Upper lobe of right lung (tissue), 1 donor: ENCODE measurements around the gene DKK3. TPM values are rescaled to one million over a fixed set of nuclear protein-coding genes. Genes with fewer than 3 reads are reported as not detected.

Experiments used
- ATAC-seq: fragments of 200-7000 bp; cut with Tn5 transposase; one replicate; pipeline ENCODE4 v1.9.1; 2020; ENCODE audit warnings: mild to moderate bottlenecking, moderate library complexity
- DNase-seq: peaks from one replicate; pipeline ENCODE4 v3.0.0-alpha.2; 2020
- H3K27ac ChIP-seq: fragments of 200-600 bp; one replicate; pipeline ENCODE4 v1.8.0; 2022
- H3K27me3 ChIP-seq: fragments of 200-600 bp; one replicate; pipeline ENCODE4 v1.8.0; 2022; ENCODE audit warnings: mild to moderate bottlenecking
- H3K36me3 ChIP-seq: fragments of 200-600 bp; one replicate; pipeline ENCODE4 v1.8.0; 2022
- H3K4me1 ChIP-seq: fragments of 200-600 bp; one replicate; pipeline ENCODE4 v1.8.0; 2022
- H3K4me3 ChIP-seq: fragments of 200-600 bp; one replicate; pipeline ENCODE4 v1.8.0; 2022; ENCODE audit warnings: mild to moderate bottlenecking
- H3K9me3 ChIP-seq: fragments of 200-600 bp; one replicate; pipeline ENCODE4 v1.8.0; 2022
- intact Hi-C: fragments of 100-400 bp; cut with DNase I; formaldehyde crosslinking; loops from one replicate; pipeline ENCODE4 v1.11.0; 2022
- total RNA-seq: library from RNA; stranded (reverse); fragmentation: NEBNext Ultra II Directional; extraction: Animal tissue kit (Norgen Biotek cat#: 25700); gene quantifications from one replicate; pipeline ENCODE4 v1.2.1, GENCODE V29; 2021
- TF ChIP-seq, protein P1 (sequence below): fragments of 200-600 bp; IDR thresholded peaks from one replicate; pipeline ENCODE4 v1.8.0; 2022; ENCODE audit warnings: antibody characterized with exemption
- donor health status: DM: no; HTN: yes; CAD: no; lungs with severe emphysema.

The DKK3 gene
- total RNA-seq, 1 donor from 2014 or later = 217 TPM

DNA sequence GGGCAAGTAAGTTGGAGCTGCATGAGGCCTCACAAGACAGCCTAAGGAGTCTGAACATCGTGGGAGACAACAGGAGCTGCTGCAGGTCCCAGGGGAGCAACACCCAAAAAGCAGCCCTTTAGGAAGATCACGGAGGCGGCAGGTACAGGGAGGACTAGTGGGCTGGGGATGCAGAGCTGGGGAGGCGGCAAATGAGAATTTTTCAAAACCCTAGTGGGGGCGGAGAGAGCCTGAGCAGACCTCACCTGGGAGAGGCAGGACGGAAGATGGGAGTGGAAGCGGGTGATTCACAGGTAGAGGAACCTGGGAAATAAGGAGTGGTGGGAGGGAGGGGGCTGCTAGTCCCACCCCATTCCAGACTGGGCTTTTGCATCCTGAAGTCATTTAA lies 42.1 kb downstream of the DKK3 start:
- no peak for ATAC-seq
- no peak overlapping the region for H3K4me3 ChIP-seq
- no peak for DNase-seq
- no peaks in the 10 kb centered on the region for H3K4me1 ChIP-seq
- TF ChIP-seq, protein P1, sequence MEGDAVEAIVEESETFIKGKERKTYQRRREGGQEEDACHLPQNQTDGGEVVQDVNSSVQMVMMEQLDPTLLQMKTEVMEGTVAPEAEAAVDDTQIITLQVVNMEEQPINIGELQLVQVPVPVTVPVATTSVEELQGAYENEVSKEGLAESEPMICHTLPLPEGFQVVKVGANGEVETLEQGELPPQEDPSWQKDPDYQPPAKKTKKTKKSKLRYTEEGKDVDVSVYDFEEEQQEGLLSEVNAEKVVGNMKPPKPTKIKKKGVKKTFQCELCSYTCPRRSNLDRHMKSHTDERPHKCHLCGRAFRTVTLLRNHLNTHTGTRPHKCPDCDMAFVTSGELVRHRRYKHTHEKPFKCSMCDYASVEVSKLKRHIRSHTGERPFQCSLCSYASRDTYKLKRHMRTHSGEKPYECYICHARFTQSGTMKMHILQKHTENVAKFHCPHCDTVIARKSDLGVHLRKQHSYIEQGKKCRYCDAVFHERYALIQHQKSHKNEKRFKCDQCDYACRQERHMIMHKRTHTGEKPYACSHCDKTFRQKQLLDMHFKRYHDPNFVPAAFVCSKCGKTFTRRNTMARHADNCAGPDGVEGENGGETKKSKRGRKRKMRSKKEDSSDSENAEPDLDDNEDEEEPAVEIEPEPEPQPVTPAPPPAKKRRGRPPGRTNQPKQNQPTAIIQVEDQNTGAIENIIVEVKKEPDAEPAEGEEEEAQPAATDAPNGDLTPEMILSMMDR = no peak
- no peaks in the 10 kb centered on the region for H3K9me3 ChIP-seq
- H3K27ac ChIP-seq = no peak overlapping the region
- no peaks in the 10 kb centered on the region for H3K36me3 ChIP-seq
- intact Hi-C loops = no loop called here
- H3K27me3 ChIP-seq = no peaks in the 10 kb centered on the region

GRCh38 chr11:11965656-11966353 lies 42.6 kb downstream of the DKK3 start:
- no peaks in the 10 kb centered on the region for H3K9me3 ChIP-seq
- DNase-seq = no peak
- no peaks in the 10 kb centered on the region for H3K4me1 ChIP-seq
- no peaks in the 10 kb centered on the region for H3K36me3 ChIP-seq
- intact Hi-C loops = no loop called here
- TF ChIP-seq, protein P1 = no peak
- H3K27ac ChIP-seq = no peak overlapping the region
- H3K27me3 ChIP-seq = no peaks in the 10 kb centered on the region
- no peak overlapping the region for H3K4me3 ChIP-seq
- ATAC-seq = no peak

GRCh38 chr11:11965192-11965591 lies 43.2 kb downstream of the DKK3 start:
- Histone ChIP-seq H3K27ac (no peak overlapping the region), H3K4me3 (no peak overlapping the region), H3K9me3 (no peaks in the 10 kb centered on the region), H3K36me3 (no peaks in the 10 kb centered on the region), H3K27me3 (no peaks in the 10 kb centered on the region), H3K4me1 (peaks cover 4% of the 10 kb centered on the region)
- no peak for DNase-seq
- TF ChIP-seq, protein P1 = no peak
- ATAC-seq = no peak
- intact Hi-C loops = no loop called here

DNA sequence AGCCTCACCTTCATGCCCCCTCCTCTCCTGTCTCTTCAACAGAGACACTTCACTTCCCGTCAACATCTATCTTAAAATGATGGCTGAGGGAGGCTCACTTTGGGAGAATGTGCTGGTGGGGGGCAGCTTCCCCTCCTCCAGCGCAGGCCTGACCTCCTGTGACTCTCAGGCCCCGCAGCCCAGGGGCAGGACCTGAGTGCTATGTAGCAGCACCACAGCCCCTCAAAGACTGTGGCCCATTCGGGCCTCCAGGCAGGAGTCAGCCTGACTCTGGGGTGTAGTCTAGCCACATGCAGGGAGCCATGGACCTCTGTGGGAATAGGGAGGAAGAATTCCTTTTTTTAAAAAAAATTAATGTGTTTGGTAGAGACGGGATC lies 43.7 kb downstream of the DKK3 start:
- DNase-seq (no peak), ATAC-seq (no peak)

GRCh38 chr11:11963842-11964773 lies 44.3 kb downstream of the DKK3 start:
- intact Hi-C loops = no loop called here
- H3K4me1 ChIP-seq = peaks cover 4% of the 10 kb centered on the region
- no peaks in the 10 kb centered on the region for H3K9me3 ChIP-seq
- no peak for ATAC-seq
- H3K27me3 ChIP-seq = no peaks in the 10 kb centered on the region
- no peak for DNase-seq
- no peak overlapping the region for H3K4me3 ChIP-seq
- no peak overlapping the region for H3K27ac ChIP-seq
- no peaks in the 10 kb centered on the region for H3K36me3 ChIP-seq
- TF ChIP-seq, protein P1 = no peak

More for the DNA sequence above, 43.7 kb downstream of the DKK3 start:
- H3K9me3 ChIP-seq = no peaks in the 10 kb centered on the region
- H3K4me3 ChIP-seq = no peak overlapping the region
- H3K36me3 ChIP-seq = no peaks in the 10 kb centered on the region
- no peak overlapping the region for H3K27ac ChIP-seq
- intact Hi-C loops = no loop called here
- peaks cover 4% of the 10 kb centered on the region for H3K4me1 ChIP-seq
- H3K27me3 ChIP-seq = no peaks in the 10 kb centered on the region
- TF ChIP-seq, protein P1 = no peak
